K562 (cell line): ENCODE data around the gene KCNK3. TPM values are rescaled to one million over a fixed set of nuclear protein-coding genes. Genes with fewer than 3 reads are reported as not detected.

Source experiments
- polyA plus RNA-seq, 8 experiments: library from polyadenylated mRNA; depleted of rRNA in 4 of 8; stranded (reverse) in 5 of 8; unstranded in 3 of 8; fragments of >200 nt; fragmentation: Nextera tagmentation in 2 of 8; fragmentation: Illumina TruSeq in 1 of 8; extraction: Ambion mirVana in 2 of 8; extraction: Trizol in 1 of 8; gene quantifications; 2 replicates each; pipeline versions ENCODE4 v1.2.1 to v1.2.3, GENCODE V29; 2011 to 2014; ENCODE audit warnings: inconsistent platforms in 1 of 8, missing spikeins in 1 of 8
- total RNA-seq, 7 experiments: library from RNA; depleted of rRNA in 6 of 7; stranded (reverse); fragments of >200 nt in 6 of 7; fragmentation: Illumina TruSeq in 2 of 7; extraction: Trizol in 2 of 7; gene quantifications; 2 replicates each; pipeline versions ENCODE4 v1.2.1 to v1.2.3, GENCODE V29; 2011 to 2021; ENCODE audit warnings: low replicate concordance in 1 of 7
- TF ChIP-seq, protein P1 (sequence below): fragments of 200-600 bp; sonication (generic); IDR thresholded peaks from one replicate; pipeline ENCODE4 v1.6.1; 2012; ENCODE audit warnings: mild to moderate bottlenecking, low read depth, low read length, inconsistent platforms

Gene KCNK3
- total and polyA plus RNA-seq, 9 of the 15 experiments (the other 6 are each of a cell fraction or from before 2014, with no cell fraction given), result 0.01 to 0.20 (median 0.07) TPM; not detected in 5

- TF ChIP-seq, protein P1, sequence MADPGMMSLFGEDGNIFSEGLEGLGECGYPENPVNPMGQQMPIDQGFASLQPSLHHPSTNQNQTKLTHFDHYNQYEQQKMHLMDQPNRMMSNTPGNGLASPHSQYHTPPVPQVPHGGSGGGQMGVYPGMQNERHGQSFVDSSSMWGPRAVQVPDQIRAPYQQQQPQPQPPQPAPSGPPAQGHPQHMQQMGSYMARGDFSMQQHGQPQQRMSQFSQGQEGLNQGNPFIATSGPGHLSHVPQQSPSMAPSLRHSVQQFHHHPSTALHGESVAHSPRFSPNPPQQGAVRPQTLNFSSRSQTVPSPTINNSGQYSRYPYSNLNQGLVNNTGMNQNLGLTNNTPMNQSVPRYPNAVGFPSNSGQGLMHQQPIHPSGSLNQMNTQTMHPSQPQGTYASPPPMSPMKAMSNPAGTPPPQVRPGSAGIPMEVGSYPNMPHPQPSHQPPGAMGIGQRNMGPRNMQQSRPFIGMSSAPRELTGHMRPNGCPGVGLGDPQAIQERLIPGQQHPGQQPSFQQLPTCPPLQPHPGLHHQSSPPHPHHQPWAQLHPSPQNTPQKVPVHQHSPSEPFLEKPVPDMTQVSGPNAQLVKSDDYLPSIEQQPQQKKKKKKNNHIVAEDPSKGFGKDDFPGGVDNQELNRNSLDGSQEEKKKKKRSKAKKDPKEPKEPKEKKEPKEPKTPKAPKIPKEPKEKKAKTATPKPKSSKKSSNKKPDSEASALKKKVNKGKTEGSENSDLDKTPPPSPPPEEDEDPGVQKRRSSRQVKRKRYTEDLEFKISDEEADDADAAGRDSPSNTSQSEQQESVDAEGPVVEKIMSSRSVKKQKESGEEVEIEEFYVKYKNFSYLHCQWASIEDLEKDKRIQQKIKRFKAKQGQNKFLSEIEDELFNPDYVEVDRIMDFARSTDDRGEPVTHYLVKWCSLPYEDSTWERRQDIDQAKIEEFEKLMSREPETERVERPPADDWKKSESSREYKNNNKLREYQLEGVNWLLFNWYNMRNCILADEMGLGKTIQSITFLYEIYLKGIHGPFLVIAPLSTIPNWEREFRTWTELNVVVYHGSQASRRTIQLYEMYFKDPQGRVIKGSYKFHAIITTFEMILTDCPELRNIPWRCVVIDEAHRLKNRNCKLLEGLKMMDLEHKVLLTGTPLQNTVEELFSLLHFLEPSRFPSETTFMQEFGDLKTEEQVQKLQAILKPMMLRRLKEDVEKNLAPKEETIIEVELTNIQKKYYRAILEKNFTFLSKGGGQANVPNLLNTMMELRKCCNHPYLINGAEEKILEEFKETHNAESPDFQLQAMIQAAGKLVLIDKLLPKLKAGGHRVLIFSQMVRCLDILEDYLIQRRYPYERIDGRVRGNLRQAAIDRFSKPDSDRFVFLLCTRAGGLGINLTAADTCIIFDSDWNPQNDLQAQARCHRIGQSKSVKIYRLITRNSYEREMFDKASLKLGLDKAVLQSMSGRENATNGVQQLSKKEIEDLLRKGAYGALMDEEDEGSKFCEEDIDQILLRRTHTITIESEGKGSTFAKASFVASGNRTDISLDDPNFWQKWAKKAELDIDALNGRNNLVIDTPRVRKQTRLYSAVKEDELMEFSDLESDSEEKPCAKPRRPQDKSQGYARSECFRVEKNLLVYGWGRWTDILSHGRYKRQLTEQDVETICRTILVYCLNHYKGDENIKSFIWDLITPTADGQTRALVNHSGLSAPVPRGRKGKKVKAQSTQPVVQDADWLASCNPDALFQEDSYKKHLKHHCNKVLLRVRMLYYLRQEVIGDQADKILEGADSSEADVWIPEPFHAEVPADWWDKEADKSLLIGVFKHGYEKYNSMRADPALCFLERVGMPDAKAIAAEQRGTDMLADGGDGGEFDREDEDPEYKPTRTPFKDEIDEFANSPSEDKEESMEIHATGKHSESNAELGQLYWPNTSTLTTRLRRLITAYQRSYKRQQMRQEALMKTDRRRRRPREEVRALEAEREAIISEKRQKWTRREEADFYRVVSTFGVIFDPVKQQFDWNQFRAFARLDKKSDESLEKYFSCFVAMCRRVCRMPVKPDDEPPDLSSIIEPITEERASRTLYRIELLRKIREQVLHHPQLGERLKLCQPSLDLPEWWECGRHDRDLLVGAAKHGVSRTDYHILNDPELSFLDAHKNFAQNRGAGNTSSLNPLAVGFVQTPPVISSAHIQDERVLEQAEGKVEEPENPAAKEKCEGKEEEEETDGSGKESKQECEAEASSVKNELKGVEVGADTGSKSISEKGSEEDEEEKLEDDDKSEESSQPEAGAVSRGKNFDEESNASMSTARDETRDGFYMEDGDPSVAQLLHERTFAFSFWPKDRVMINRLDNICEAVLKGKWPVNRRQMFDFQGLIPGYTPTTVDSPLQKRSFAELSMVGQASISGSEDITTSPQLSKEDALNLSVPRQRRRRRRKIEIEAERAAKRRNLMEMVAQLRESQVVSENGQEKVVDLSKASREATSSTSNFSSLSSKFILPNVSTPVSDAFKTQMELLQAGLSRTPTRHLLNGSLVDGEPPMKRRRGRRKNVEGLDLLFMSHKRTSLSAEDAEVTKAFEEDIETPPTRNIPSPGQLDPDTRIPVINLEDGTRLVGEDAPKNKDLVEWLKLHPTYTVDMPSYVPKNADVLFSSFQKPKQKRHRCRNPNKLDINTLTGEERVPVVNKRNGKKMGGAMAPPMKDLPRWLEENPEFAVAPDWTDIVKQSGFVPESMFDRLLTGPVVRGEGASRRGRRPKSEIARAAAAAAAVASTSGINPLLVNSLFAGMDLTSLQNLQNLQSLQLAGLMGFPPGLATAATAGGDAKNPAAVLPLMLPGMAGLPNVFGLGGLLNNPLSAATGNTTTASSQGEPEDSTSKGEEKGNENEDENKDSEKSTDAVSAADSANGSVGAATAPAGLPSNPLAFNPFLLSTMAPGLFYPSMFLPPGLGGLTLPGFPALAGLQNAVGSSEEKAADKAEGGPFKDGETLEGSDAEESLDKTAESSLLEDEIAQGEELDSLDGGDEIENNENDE, result no peak
Observed at GRCh38 chr2:26772064-26773001, 79.8 kb downstream of the KCNK3 start (continued).
